Measurements from ENCODE around the gene GRPEL1.
A peak's percentile ranks its signal among the peaks of the same experiment; 100 is the strongest.
"Not testable (repeated sequence)": the region's sequence is repeated elsewhere in the genome, so short reads cannot be mapped to it uniquely, and the experiment has no call there.

Gene GRPEL1

GRCh38 chr4:7092026-7092425 lies 24.2 kb upstream of the GRPEL1 start:
- DNase-seq (ENCODE audit: low spot score), result no peak

- no peak for DNase-seq (ENCODE audit: low spot score)
Observed at GRCh38 chr4:7089213-7089986, 21.5 kb upstream of the GRPEL1 start.

DNA sequence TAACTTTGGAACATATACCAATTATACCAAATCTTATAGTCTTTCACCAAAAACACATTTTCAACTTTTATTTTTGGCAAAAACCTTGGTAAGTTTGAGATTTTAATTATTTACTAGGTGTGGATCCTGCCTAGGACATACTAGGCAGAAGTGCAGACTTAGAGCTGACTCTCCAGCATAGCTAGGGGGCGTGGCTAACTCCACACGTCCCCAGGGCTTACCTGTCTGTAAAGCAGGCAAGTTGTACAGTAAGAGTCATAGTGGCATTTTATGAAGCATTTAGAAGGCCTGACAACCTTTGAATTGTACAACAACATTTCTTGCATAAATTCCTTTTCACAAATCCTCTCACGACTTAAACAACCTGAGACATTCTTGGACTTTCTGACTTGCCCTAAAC lies 19.2 kb upstream of the GRPEL1 start:
- no peak for DNase-seq (ENCODE audit: low spot score)

DNA sequence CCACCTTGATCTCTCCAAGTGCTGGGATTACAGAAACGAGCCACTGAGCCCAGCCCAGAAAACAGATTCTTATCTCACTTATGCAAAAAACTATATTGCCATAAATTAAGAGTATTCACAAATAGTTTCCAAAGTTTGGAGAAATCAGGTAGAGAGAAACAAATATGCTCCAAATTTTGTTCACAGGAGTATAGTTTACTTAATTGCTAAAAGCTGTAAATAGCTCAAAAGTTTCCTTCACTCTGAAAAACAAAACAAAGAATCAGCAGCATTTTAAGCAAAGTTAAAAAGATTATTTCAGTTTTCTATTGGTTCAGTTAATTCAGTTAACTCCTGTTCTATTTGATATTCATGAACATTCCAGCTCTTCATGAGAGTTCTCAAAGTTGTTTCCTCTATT lies 18.5 kb upstream of the GRPEL1 start:
- no peak for DNase-seq (ENCODE audit: low spot score)

GRCh38 chr4:7084564-7084961 lies 16.7 kb upstream of the GRPEL1 start:
- DNase-seq (ENCODE audit: low spot score), result not testable (repeated sequence)

DNA sequence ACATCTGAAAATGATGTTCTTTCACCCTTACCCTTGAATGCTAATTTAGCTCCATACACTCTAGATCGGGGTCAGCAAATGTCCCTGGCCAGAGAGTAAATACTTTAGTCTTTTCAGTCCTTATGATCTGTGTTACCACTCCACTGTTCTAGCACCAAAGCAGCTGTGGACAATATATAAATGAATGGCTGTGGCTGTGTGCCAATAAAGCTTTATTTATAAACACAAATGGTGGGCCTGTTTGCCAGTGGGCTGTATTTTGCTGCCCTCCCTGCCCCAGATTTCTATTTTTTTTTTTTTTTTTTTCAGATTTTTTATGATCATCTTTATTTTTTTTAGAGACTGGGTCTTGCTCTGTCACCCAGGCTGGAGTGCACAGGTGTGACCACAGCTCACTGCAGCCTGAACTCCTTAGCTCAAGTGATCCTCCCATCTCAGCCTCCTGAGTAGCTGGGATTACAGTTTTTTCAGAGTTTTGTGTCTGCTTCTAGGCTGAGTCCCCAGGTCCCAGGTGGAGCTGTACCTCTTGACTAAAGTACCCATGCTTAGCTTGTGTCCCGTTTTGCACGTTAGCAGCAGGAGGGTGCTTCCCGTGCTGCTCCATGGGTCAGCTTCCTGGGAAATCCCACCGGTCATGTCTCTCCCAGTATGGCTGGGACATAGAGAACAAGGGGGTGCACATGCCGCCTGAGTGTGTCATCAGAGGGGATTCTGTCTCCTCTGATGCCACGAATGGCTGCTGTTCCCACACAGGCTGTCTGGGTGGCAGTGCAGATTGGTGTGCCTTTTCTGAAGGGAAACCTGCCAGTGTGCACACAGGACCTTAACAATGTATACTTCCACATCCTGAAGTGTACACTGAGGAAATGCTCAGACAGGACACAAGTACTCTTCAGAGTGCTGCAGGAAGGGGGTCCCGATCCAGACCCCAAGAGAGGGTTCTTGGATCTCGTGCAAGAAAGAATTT lies 16.0 kb upstream of the GRPEL1 start:
- DNase-seq (ENCODE audit: low spot score), result no peak

DNA sequence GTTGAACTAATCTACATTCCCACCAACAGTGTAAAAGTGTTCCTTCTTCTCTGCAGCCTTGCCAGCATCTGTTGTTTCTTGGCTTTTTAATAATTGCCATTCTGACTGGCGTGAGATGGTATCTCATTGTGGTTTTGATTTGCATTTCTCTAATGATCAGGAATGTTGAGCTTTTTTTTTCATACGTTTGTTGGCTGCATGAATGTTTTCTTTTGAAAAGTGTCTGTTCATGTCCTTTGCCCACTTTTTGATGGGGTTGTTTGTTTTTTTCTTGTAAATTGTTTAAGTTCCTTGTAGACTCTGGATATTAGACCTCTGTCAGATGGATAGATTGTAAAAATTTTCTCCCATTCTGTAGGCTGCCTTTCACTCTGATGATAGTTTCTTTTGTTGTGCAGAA lies 12.0 kb upstream of the GRPEL1 start:
- not testable (repeated sequence) for DNase-seq (ENCODE audit: low spot score)

DNA sequence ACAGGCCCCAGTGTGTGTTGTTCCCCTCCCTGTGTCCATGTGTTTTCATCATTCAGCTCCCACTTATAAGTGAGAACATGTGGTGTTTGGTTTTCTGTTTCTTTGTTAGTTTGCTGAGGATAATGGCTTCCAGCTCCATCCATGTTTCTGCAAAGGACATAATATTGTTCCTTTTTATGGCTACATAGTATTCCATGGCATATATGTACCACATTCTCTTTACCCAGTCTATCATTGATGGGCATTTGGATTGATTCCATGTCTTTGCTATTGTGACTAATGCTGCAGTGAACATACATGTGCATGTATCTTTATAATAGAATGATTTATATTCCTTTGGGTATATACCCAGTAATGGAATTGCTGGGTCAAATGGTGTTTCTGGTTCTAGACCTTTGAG lies 11.6 kb upstream of the GRPEL1 start:
- not testable (repeated sequence) for DNase-seq (ENCODE audit: low spot score)

DNA sequence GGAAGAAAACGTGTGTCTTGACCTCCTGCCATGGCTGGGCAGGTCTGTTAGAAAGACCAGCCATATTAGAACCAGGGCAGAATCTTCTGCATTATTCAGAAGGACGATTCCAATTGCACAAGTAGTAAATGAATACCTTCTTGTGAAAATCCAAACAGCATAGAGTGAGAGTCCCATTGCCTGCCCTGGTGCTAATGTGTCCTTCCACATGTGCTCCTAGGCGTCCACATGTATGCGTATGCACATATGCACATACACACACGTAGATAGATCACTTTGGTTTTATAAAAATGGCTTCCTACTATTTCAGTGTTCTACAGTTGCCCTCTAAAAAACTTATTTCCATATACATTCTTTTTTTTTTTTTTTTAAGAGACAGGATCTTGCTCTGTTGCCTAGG lies 10.2 kb upstream of the GRPEL1 start:
- DNase-seq (ENCODE audit: low spot score), result no peak

- DNase-seq (ENCODE audit: low spot score), result no peak
Observed at GRCh38 chr4:7077371-7077770, 9.5 kb upstream of the GRPEL1 start.

DNA sequence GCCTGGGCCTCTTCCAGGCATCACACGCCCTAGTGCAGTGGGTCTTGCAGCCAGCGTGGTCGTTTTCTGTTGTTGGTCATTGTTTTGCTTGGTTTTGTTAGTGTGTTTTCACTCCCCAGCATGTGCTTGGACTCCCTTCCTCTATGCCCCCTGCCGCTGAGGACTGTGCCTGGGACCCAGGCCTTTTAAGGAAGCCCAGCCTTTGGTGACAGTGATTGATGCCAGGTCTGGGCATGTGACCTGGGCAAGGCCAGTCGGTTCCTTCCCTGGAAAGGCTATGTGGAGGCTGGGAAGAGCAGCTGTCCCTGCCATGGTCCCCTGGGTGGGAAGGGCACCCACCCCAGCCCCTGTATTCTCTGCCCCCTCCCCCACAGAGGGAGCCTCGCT lies 8.8 kb upstream of the GRPEL1 start:
- DNase-seq (ENCODE audit: low spot score), result no peak

- DNase-seq (ENCODE audit: low spot score), result no peak
Observed at GRCh38 chr4:7075962-7076695, 8.3 kb upstream of the GRPEL1 start.

DNA sequence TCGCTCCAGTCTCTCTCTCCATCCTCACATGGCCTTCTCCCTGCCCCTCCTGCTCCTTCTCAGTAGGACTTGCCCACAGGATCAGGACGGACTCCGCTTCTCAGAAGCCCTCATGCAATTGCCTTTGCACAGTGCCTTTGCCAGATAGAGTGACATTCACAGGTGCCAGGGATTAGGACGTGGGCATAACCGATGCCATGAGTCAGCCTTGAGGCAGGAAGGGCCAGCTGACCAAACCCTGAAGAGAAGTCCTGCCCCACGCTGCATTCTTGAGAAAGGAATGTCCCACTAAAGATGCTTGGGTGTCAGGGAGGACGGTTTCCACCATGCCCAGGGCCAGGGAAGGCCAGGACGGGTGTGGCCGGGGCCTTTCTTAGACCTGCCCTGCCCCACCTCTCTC lies 6.6 kb upstream of the GRPEL1 start:
- DNase-seq (ENCODE audit: low spot score), result no peak

GRCh38 chr4:7073526-7074390 lies 5.9 kb upstream of the GRPEL1 start:
- DNase-seq (ENCODE audit: low spot score), result no peak

DNA sequence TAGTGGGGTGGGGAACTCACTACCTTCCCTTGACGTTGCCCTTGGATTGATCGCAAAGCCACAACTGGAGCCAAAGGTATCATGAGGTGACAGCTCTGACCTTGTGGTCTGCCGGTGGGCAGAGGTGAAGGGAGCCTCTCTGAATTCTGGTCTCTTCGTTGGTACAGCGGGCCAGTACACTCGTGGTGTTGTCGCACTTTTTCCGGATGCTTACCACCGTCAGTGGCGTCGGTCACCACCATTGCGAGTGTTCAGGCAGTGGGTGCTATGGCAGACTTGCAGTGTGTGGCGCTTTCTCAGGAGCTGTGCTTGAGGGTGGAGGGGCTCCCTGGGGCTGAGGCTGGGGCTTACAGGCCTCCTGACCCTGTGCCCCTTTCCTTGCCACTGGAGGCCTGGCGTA lies 5.2 kb upstream of the GRPEL1 start:
- no peak for DNase-seq (ENCODE audit: low spot score)

- peak; percentile 72 for DNase-seq (ENCODE audit: low spot score)
Observed at GRCh38 chr4:7070729-7071511, 3.1 kb upstream of the GRPEL1 start.

DNA sequence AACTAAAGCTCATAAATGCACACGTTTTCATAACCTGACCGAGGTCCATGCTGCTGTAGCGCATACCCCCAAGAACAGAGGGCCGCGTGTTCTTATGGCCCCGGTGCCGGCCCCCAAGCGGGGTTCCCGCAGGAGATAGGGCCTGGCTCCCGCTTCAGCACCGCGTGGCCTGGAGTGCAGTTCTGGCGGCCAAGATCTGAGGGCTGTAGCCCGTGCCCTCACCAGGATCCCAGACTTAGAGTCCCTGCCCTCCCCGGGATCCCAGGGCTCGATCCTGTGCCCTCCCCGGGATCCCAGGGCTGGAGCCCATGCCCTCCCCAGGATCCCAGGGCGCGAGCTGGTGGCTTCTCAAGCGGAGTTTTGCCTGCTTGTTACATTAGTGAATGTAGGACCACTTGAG lies 1.0 kb upstream of the GRPEL1 start:
- no peak for DNase-seq (ENCODE audit: low spot score)

DNA sequence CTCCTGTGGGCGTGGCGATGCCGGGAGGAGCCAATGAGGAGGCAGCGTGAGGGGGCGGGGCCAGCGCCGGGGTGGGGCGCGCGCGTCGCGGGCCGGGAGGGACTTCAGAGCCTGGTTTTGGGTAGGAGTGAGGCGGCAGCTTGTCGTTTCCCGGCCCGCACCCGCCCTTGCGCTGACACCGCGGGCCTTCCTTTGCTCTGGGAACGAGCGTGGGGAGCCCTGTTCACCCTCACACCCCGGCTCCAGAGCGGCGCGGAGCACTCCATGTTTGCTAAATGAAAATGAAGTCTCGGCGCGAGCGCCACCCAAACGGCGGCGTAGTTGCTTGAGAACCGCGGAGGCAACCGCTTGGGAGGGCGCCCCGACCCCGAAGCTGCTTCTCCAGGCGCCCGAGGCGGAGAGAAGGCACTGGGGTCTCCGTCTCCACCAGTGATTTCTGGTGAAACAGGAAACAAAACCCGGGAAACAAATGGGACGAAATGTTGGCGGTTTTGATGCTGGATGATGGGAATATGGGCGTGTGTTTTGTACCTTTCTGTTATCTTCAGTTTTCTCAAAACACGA lies 497 bp upstream of the GRPEL1 start:
- no peak for DNase-seq (ENCODE audit: low spot score)

GRCh38 chr4:7067126-7067451 lies 775 bp downstream of the GRPEL1 start:
- DNase-seq (ENCODE audit: low spot score), result no peak

DNA sequence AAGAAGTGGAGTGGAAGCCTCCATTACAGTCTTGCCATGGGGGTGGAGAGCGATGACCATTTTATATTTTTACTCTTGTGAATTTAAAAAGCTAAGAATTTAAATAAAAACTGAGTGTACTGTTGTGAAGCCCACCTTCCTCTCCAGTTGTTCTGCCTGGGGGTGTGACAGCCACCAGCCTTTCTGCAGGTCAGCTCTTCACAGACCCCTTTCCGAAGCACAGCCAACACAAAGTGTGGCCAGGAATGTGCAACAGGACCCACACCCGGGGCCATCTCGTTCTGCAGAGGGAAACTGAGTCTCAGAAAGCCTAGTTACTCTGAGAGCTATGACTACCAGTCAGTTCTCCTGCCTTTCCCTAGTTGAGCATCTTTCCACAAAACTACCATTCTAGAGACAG lies 1.4 kb downstream of the GRPEL1 start:
- DNase-seq (ENCODE audit: low spot score), result no peak

DNA sequence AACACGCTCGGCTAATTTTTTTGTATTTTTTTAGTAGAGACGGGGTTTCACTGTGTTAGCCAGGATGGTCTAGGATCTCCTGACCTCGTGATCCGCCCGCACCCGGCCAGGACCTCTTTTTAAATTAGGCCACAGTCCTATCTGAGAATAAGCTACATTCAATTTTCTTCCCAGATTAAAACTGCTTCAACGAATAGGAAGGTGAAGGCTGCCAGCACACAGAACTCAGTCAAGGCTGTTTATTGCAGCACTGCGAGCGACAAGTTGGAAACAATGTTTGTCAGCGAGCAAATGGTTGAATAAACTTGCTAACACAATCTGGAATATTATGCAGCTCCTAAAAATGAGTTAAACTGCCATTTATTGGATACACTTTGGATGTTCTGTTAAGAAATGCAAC lies 1.9 kb downstream of the GRPEL1 start:
- DNase-seq (ENCODE audit: low spot score), result no peak

Measured in globus pallidus (tissue), 1 donor.